ENCODE data around the gene DMBT1. TPM values are rescaled to one million over a fixed set of nuclear protein-coding genes. Genes with fewer than 3 reads are reported as not detected.

The DMBT1 gene
- total RNA-seq, 1 donor from 2014 or later = 6.5 TPM

DNA sequence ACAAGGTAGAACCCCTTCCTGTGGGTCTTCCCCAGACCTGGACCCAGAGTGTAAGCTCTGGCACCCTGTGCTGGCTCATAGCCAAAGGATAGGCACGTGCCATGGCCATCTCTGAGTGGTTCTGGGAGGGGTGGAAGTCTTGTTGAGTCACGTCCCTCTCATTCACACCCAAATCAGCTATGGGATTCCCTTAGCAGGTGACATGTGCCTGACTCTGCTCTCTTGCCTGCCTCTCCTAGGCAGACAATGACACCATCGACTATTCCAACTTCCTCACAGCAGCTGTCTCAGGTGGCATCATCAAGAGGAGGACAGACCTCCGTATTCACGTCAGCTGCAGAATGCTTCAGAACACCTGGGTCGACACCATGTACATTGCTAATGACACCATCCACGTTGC lies 79.2 kb downstream of the DMBT1 start:
- H3K27ac Mint-ChIP-seq = no peak overlapping the region
- DNase-seq (ENCODE audit: extremely low spot score, unreplicated experiment) = no peak
- no peaks in the 10 kb centered on the region for H3K9me3 Mint-ChIP-seq
- no peaks in the 10 kb centered on the region for H3K36me3 Mint-ChIP-seq
- H3K4me1 Mint-ChIP-seq (ENCODE audit: unreplicated experiment) = no peaks in the 10 kb centered on the region
- peaks cover 8% of the 10 kb centered on the region for H3K27me3 Mint-ChIP-seq
- TF ChIP-seq CTCF (conservative IDR thresholded peaks at IDR 0.05) = no peak
- H3K4me3 Mint-ChIP-seq = no peak overlapping the region

GRCh38 chr10:122640921-122641320 lies 80.4 kb downstream of the DMBT1 start:
- H3K4me1 Mint-ChIP-seq (ENCODE audit: unreplicated experiment) = no peaks in the 10 kb centered on the region
- no peak for TF ChIP-seq CTCF (conservative IDR thresholded peaks at IDR 0.05)

GRCh38 chr10:122642726-122643605 lies 82.4 kb downstream of the DMBT1 start:
- H3K27ac Mint-ChIP-seq = no peak overlapping the region
- no peaks in the 10 kb centered on the region for H3K36me3 Mint-ChIP-seq
- no peaks in the 10 kb centered on the region for H3K9me3 Mint-ChIP-seq
- peak; percentile 59 for DNase-seq (ENCODE audit: extremely low spot score, unreplicated experiment)
- peaks cover 13% of the 10 kb centered on the region for H3K27me3 Mint-ChIP-seq
- H3K4me1 Mint-ChIP-seq (ENCODE audit: unreplicated experiment) = no peaks in the 10 kb centered on the region
- no peak overlapping the region for H3K4me3 Mint-ChIP-seq
- TF ChIP-seq CTCF (conservative IDR thresholded peaks at IDR 0.05) = no peak

More at GRCh38 chr10:122640921-122641320, 80.4 kb downstream of the DMBT1 start:
- no peak for DNase-seq (ENCODE audit: extremely low spot score, unreplicated experiment)
- Mint-ChIP-seq H3K9me3 (no peaks in the 10 kb centered on the region), H3K27ac (no peak overlapping the region), H3K4me3 (no peak overlapping the region), H3K36me3 (no peaks in the 10 kb centered on the region), H3K27me3 (peaks cover 10% of the 10 kb centered on the region)

GRCh38 chr10:122643931-122644534 lies 83.5 kb downstream of the DMBT1 start:
- Mint-ChIP-seq H3K27me3 (peaks cover 13% of the 10 kb centered on the region), H3K4me1 (ENCODE audit: unreplicated experiment) (no peaks in the 10 kb centered on the region), H3K27ac (no peak overlapping the region), H3K9me3 (no peaks in the 10 kb centered on the region), H3K36me3 (no peaks in the 10 kb centered on the region), H3K4me3 (no peak overlapping the region)
- DNase-seq (ENCODE audit: extremely low spot score, unreplicated experiment) = peak; percentile 39
- no peak for TF ChIP-seq CTCF (conservative IDR thresholded peaks at IDR 0.05)

DNA sequence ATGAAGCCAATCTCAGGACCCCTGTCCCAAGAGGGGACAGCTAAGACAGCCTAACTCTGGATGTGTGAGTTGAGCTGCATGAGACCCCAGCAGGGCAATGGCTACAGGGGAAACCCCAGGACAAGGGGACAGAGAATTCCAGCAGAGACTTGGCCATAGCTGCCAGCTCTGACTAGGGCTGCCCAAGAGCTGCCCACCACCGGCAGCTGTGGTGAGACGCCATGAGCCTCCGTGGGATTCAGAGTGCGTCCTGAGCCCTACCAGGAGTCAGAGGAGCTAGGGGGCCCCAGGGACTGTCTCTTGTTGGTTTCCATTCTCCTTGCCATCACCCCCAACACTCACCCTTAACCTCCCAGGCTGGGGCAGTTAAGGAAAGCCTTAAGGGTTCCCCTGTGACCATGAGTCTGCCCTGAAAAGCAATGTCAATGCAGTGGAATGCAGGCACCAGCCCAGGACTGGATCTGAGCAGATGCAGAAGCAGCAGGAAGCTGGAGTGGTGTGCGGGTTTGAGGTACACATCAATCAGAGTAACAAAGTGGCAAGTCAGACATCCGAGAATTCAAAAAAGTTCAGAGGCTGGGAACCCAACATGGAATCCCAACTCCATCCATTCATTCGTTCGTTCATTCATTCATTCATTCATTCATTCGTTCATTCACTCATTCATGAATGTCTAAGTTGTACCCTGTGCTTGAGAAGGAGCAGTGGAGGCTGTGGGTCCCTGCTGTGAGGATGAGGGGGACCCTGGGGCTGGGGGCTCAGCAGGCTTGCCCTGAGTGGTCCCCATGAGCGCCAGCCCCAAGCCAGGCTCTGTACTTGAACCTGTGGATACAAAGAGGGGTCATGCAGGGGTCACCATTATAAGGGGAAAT lies 86.2 kb downstream of the DMBT1 start:
- TF ChIP-seq CTCF (conservative IDR thresholded peaks at IDR 0.05) = no peak
- H3K36me3 Mint-ChIP-seq = no peaks in the 10 kb centered on the region
- peaks cover 14% of the 10 kb centered on the region for H3K27me3 Mint-ChIP-seq
- H3K9me3 Mint-ChIP-seq = no peaks in the 10 kb centered on the region
- peak; percentile 55 for DNase-seq (ENCODE audit: extremely low spot score, unreplicated experiment)
- no peaks in the 10 kb centered on the region for H3K4me1 Mint-ChIP-seq (ENCODE audit: unreplicated experiment)
- no peak overlapping the region for H3K4me3 Mint-ChIP-seq
- no peak overlapping the region for H3K27ac Mint-ChIP-seq
